Measurements from ENCODE around the gene TRIM67.
A peak's percentile ranks its signal among the peaks of the same experiment; 100 is the strongest.

Gene TRIM67

GRCh38 chr1:231231511-231231910 is 69.7 kb downstream of the TRIM67 start:
- Histone ChIP-seq H3K27me3 (replicated peaks in 2 of 5; ENCODE audit: control insufficient read depth in 4 of 5, insufficient read depth in 5 of 5, low read length in 4 of 5) (no peaks in the 10 kb centered on the region), H3K4me1 (ENCODE audit: control extremely low read depth in 1 of 4, control insufficient read depth in 4 of 4, insufficient read depth in 4 of 4, low read length in 3 of 4) (no peaks in the 10 kb centered on the region), H3K4me3 (ENCODE audit: control insufficient read depth in 1 of 7, extremely low read depth in 1 of 7, insufficient read depth in 4 of 7, low read depth in 2 of 7, low read length in 6 of 7) (no peak overlapping the region), H3K27ac (ENCODE audit: insufficient read depth in 1 of 2, low read depth in 1 of 2, low read length in 2 of 2, poor library complexity in 1 of 2, severe bottlenecking in 2 of 2) (no peak overlapping the region), H3K9me3 (ENCODE audit: control extremely low read depth in 1 of 5, control insufficient read depth in 4 of 5, insufficient read depth in 2 of 5, low read depth in 1 of 5, low read length in 4 of 5) (no peaks in the 10 kb centered on the region), H3K36me3 (ENCODE audit: control insufficient read depth in 4 of 4, insufficient read depth in 4 of 4, low read length in 3 of 4) (peaks cover 14 to 58% (median 34%) of the 10 kb centered on the region in 4 experiments)
- 100% methylated on average over 1 of the region's 10 CpGs for WGBS (ENCODE audit: insufficient coverage)
- DNase-seq = no peak
- CTCF ChIA-PET = interaction anchor here (1.0 kb wide), 1 partner anchor 8 kb away, joined by 3 read pairs; no protein-coding TSS in a partner anchor
- POLR2A ChIA-PET = interaction anchor here (0.6 kb wide), 1 partner anchor 18 kb away, joined by 3 read pairs; no protein-coding TSS in a partner anchor

GRCh38 chr1:231232870-231233734 is 71.2 kb downstream of the TRIM67 start:
- H3K9me3 ChIP-seq (ENCODE audit: control extremely low read depth in 1 of 5, control insufficient read depth in 4 of 5, insufficient read depth in 2 of 5, low read depth in 1 of 5, low read length in 4 of 5) = no peaks in the 10 kb centered on the region
- DNase-seq = no peak
- no peak overlapping the region for H3K4me3 ChIP-seq (ENCODE audit: control insufficient read depth in 1 of 7, extremely low read depth in 1 of 7, insufficient read depth in 4 of 7, low read depth in 2 of 7, low read length in 6 of 7)
- ChIA-PET CTCF (no interaction called here), POLR2A (no interaction called here)
- H3K36me3 ChIP-seq (ENCODE audit: control insufficient read depth in 4 of 4, insufficient read depth in 4 of 4, low read length in 3 of 4) = peaks cover 9 to 61% (median 33%) of the 10 kb centered on the region in 4 experiments
- no peaks in the 10 kb centered on the region for H3K4me1 ChIP-seq (ENCODE audit: control extremely low read depth in 1 of 4, control insufficient read depth in 4 of 4, insufficient read depth in 4 of 4, low read length in 3 of 4)
- no peaks in the 10 kb centered on the region for H3K27me3 ChIP-seq (replicated peaks in 2 of 5; ENCODE audit: control insufficient read depth in 4 of 5, insufficient read depth in 5 of 5, low read length in 4 of 5)
- H3K27ac ChIP-seq (ENCODE audit: insufficient read depth in 1 of 2, low read depth in 1 of 2, low read length in 2 of 2, poor library complexity in 1 of 2, severe bottlenecking in 2 of 2) = no peak overlapping the region
- 94% methylated on average over 10 of the region's 14 CpGs for WGBS (ENCODE audit: insufficient coverage)

- H3K27me3 ChIP-seq (replicated peaks in 2 of 5; ENCODE audit: control insufficient read depth in 4 of 5, insufficient read depth in 5 of 5, low read length in 4 of 5) = no peaks in the 10 kb centered on the region
- H3K4me3 ChIP-seq (ENCODE audit: control insufficient read depth in 1 of 7, extremely low read depth in 1 of 7, insufficient read depth in 4 of 7, low read depth in 2 of 7, low read length in 6 of 7) = no peak overlapping the region
- DNase-seq = peak in 1 of 3 donors; percentile 7
- H3K4me1 ChIP-seq (ENCODE audit: control extremely low read depth in 1 of 4, control insufficient read depth in 4 of 4, insufficient read depth in 4 of 4, low read length in 3 of 4) = no peaks in the 10 kb centered on the region
- H3K36me3 ChIP-seq (ENCODE audit: control insufficient read depth in 4 of 4, insufficient read depth in 4 of 4, low read length in 3 of 4) = peaks cover 10 to 67% (median 34%) of the 10 kb centered on the region in 4 experiments
- H3K9me3 ChIP-seq (ENCODE audit: control extremely low read depth in 1 of 5, control insufficient read depth in 4 of 5, insufficient read depth in 2 of 5, low read depth in 1 of 5, low read length in 4 of 5) = no peaks in the 10 kb centered on the region
- CTCF ChIA-PET = interaction anchor here (0.6 kb wide), 1 partner anchor 1470 kb away, joined by 4 read pairs; no protein-coding TSS in a partner anchor
- no peak overlapping the region for H3K27ac ChIP-seq (ENCODE audit: insufficient read depth in 1 of 2, low read depth in 1 of 2, low read length in 2 of 2, poor library complexity in 1 of 2, severe bottlenecking in 2 of 2)
- 96% methylated on average over 8 of the region's 8 CpGs for WGBS (ENCODE audit: insufficient coverage)
- POLR2A ChIA-PET = no interaction called here
Observed at GRCh38 chr1:231233735-231234417, 72.0 kb downstream of the TRIM67 start.

GRCh38 chr1:231234506-231234905 is 72.6 kb downstream of the TRIM67 start:
- Histone ChIP-seq H3K9me3 (ENCODE audit: control extremely low read depth in 1 of 5, control insufficient read depth in 4 of 5, insufficient read depth in 2 of 5, low read depth in 1 of 5, low read length in 4 of 5) (no peaks in the 10 kb centered on the region), H3K27me3 (replicated peaks in 2 of 5; ENCODE audit: control insufficient read depth in 4 of 5, insufficient read depth in 5 of 5, low read length in 4 of 5) (no peaks in the 10 kb centered on the region), H3K27ac (ENCODE audit: insufficient read depth in 1 of 2, low read depth in 1 of 2, low read length in 2 of 2, poor library complexity in 1 of 2, severe bottlenecking in 2 of 2) (no peak overlapping the region), H3K4me3 (ENCODE audit: control insufficient read depth in 1 of 7, extremely low read depth in 1 of 7, insufficient read depth in 4 of 7, low read depth in 2 of 7, low read length in 6 of 7) (no peak overlapping the region), H3K36me3 (ENCODE audit: control insufficient read depth in 4 of 4, insufficient read depth in 4 of 4, low read length in 3 of 4) (peaks cover 10 to 63% (median 33%) of the 10 kb centered on the region in 4 experiments), H3K4me1 (ENCODE audit: control extremely low read depth in 1 of 4, control insufficient read depth in 4 of 4, insufficient read depth in 4 of 4, low read length in 3 of 4) (no peaks in the 10 kb centered on the region)
- no peak for DNase-seq
- CTCF ChIA-PET = no interaction called here
- POLR2A ChIA-PET = no interaction called here
- 100% methylated on average over 3 of the region's 3 CpGs for WGBS (ENCODE audit: insufficient coverage)

GRCh38 chr1:231235526-231236207 is 73.8 kb downstream of the TRIM67 start:
- Histone ChIP-seq H3K36me3 (ENCODE audit: control insufficient read depth in 4 of 4, insufficient read depth in 4 of 4, low read length in 3 of 4) (peaks cover 7 to 56% (median 26%) of the 10 kb centered on the region in 4 experiments), H3K27ac (ENCODE audit: insufficient read depth in 1 of 2, low read depth in 1 of 2, low read length in 2 of 2, poor library complexity in 1 of 2, severe bottlenecking in 2 of 2) (no peak overlapping the region), H3K4me3 (ENCODE audit: control insufficient read depth in 1 of 7, extremely low read depth in 1 of 7, insufficient read depth in 4 of 7, low read depth in 2 of 7, low read length in 6 of 7) (no peak overlapping the region), H3K27me3 (replicated peaks in 2 of 5; ENCODE audit: control insufficient read depth in 4 of 5, insufficient read depth in 5 of 5, low read length in 4 of 5) (no peaks in the 10 kb centered on the region), H3K4me1 (ENCODE audit: control extremely low read depth in 1 of 4, control insufficient read depth in 4 of 4, insufficient read depth in 4 of 4, low read length in 3 of 4) (peaks cover 6 to 11% (median 8%) of the 10 kb centered on the region in 4 experiments), H3K9me3 (ENCODE audit: control extremely low read depth in 1 of 5, control insufficient read depth in 4 of 5, insufficient read depth in 2 of 5, low read depth in 1 of 5, low read length in 4 of 5) (no peaks in the 10 kb centered on the region)
- ChIA-PET POLR2A (no interaction called here), CTCF (no interaction called here)
- DNase-seq = no peak
- WGBS (ENCODE audit: insufficient coverage) = 87% methylated on average over 3 of the region's 3 CpGs

GRCh38 chr1:231236208-231236591 is 74.3 kb downstream of the TRIM67 start:
- peaks cover 6 to 12% (median 9%) of the 10 kb centered on the region in 4 experiments for H3K4me1 ChIP-seq (ENCODE audit: control extremely low read depth in 1 of 4, control insufficient read depth in 4 of 4, insufficient read depth in 4 of 4, low read length in 3 of 4)
- no peaks in the 10 kb centered on the region for H3K27me3 ChIP-seq (replicated peaks in 2 of 5; ENCODE audit: control insufficient read depth in 4 of 5, insufficient read depth in 5 of 5, low read length in 4 of 5)
- H3K27ac ChIP-seq (ENCODE audit: insufficient read depth in 1 of 2, low read depth in 1 of 2, low read length in 2 of 2, poor library complexity in 1 of 2, severe bottlenecking in 2 of 2) = no peak overlapping the region
- POLR2A ChIA-PET = no interaction called here
- DNase-seq = no peak
- CTCF ChIA-PET = no interaction called here
- peaks cover 7 to 52% (median 21%) of the 10 kb centered on the region in 4 experiments for H3K36me3 ChIP-seq (ENCODE audit: control insufficient read depth in 4 of 4, insufficient read depth in 4 of 4, low read length in 3 of 4)
- H3K9me3 ChIP-seq (ENCODE audit: control extremely low read depth in 1 of 5, control insufficient read depth in 4 of 5, insufficient read depth in 2 of 5, low read depth in 1 of 5, low read length in 4 of 5) = no peaks in the 10 kb centered on the region
- 33% methylated on average over 3 of the region's 4 CpGs for WGBS (ENCODE audit: insufficient coverage)
- H3K4me3 ChIP-seq (ENCODE audit: control insufficient read depth in 1 of 7, extremely low read depth in 1 of 7, insufficient read depth in 4 of 7, low read depth in 2 of 7, low read length in 6 of 7) = no peak overlapping the region

Data from common myeloid progenitor, CD34-positive (primary cell).